D721Med (cell line): ENCODE results near the gene CRELD1.
"Not testable (repeated sequence)": the region's sequence is repeated elsewhere in the genome, so short reads cannot be mapped to it uniquely, and the experiment has no call there.

Experiments used
- DNase-seq: peaks from one replicate; pipeline ENCODE4 v3.0.0; 2011; ENCODE audit warnings: low spot score; ENCODE audit not compliant: insufficient read length
- FAIRE-seq: peaks from 2 replicates; lab custom pipeline; 2011; peaks lifted over from hg19 to GRCh38; lab: Jason Lieb, UNC
- CTCF ChIP-seq: IDR thresholded peaks from 2 replicates; pipeline ENCODE4 v1.5.1; 2012; ENCODE audit warnings: mild to moderate bottlenecking, control low read depth; ENCODE audit not compliant: insufficient read depth; ENCODE audit errors: missing control alignments

The CRELD1 gene

GRCh38 chr3:9935966-9936510, 2.4 kb downstream of the CRELD1 start:
- DNase-seq, result no peak
- no peak for FAIRE-seq
- TF ChIP-seq CTCF, result no peak

- FAIRE-seq, result no peak
Measured at GRCh38 chr3:9937486-9938238, 4.0 kb downstream of the CRELD1 start.

GRCh38 chr3:9938966-9939365, 5.3 kb downstream of the CRELD1 start:
- TF ChIP-seq CTCF, result no peak
- FAIRE-seq, result no peak
- DNase-seq, result no peak

More at GRCh38 chr3:9937486-9938238, 4.0 kb downstream of the CRELD1 start:
- DNase-seq, result no peak
- no peak for TF ChIP-seq CTCF

- DNase-seq, FAIRE-seq: not testable (repeated sequence)
Measured at GRCh38 chr3:9939906-9940305, 6.3 kb downstream of the CRELD1 start.

- FAIRE-seq, result no peak
- no peak for DNase-seq
Measured at GRCh38 chr3:9940746-9941145, 7.1 kb downstream of the CRELD1 start.

GRCh38 chr3:9942164-9942563, 8.5 kb downstream of the CRELD1 start:
- FAIRE-seq (no peak), DNase-seq (no peak)
- TF ChIP-seq CTCF, result no peak

More at GRCh38 chr3:9940746-9941145, 7.1 kb downstream of the CRELD1 start:
- TF ChIP-seq CTCF, result no peak

GRCh38 chr3:9942934-9943690, 9.5 kb downstream of the CRELD1 start:
- DNase-seq (no peak), FAIRE-seq (no peak)
- no peak for TF ChIP-seq CTCF
